Measurements from ENCODE around the gene SRSF4. TPM values are rescaled to one million over a fixed set of nuclear protein-coding genes. Genes with fewer than 3 reads are reported as not detected.

The SRSF4 gene
- total and polyA plus RNA-seq, 9 of the 15 experiments (the other 6 are each of a cell fraction or from before 2014, with no cell fraction given): 15.9 to 132 (median 82.0) TPM

DNA sequence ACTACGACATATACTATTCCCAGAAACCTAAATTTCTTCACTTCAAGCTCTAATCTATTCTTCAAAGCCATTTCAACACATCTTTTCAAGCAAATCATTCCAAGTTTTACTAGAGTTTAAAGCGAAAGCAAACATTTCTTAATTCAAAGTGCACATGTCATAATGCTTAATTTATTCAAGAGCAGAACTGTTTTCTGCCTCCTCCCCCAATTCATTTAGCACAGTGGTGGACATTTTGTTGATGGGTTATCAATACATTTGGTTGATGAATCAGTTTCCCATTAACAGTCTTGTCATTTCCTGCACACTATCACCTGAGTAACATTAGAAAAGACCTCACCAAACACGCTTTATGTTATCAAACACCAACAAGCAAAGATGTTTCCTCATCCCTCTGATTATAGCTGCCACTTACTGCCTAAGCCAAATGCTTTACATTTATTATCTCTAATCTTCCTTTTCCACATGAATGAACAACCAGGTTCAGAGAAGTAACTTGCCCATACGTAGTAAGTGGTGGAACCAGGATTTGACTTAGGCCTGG is 2.0 kb downstream of the SRSF4 start:
- H3K36me3 ChIP-seq (ENCODE audit: control insufficient read depth, insufficient read depth, low read length): peaks cover 57% of the 10 kb centered on the region
- peaks cover 33% of the 10 kb centered on the region; the same call in 1 of the 2 replicates for H4K20me1 ChIP-seq (replicated peaks; ENCODE audit: control insufficient read depth, insufficient read depth, low read length)
- CTCF ChIA-PET (ENCODE audit: low intra/inter-chr PET ratio): no interaction called here
- TSS peak; percentile 41 for BruUV-seq (replicated peaks)
- WGBS (ENCODE audit: insufficient coverage, low coverage, missing lambda C conversion rate): 8% methylated on average over 4 of the region's 4 CpGs
- peak overlapping the region; percentile 95 for H3K4me3 ChIP-seq
- in situ Hi-C loops (cut with MboI) (loop anchor here (10.0 kb wide), 1 partner anchor 395 kb away; no protein-coding TSS in a partner anchor), intact Hi-C loops (cut with micrococcal nuclease) (loop anchor here (10.0 kb wide), 1 partner anchor 535 kb away; the partner anchor contains the start of genes RNU11 and TAF12)
- peaks cover 4% of the 10 kb centered on the region for H3K9me1 ChIP-seq (ENCODE audit: control insufficient read depth, insufficient read depth, low read length)
- H3K27me3 ChIP-seq (ENCODE audit: control insufficient read depth in 2 of 2, insufficient read depth in 2 of 2, low read length in 2 of 2): no peaks in the 10 kb centered on the region
- peak; percentile 2; the same call in 1 of the 3 replicates for ATAC-seq
- peaks cover 20 to 32% of the 10 kb centered on the region in 2 experiments for H3K4me1 ChIP-seq (replicated peaks in 1 of 2; ENCODE audit: control insufficient read depth in 2 of 2, insufficient read depth in 2 of 2, low read length in 2 of 2)
- peak in 2 of 4 experiments; percentile 52 to 72 for DNase-seq (ENCODE audit: extremely low read depth in 1 of 4, low spot score in 3 of 4)
- H3K79me2 ChIP-seq (ENCODE audit: control insufficient read depth, insufficient read depth, low read length): peaks cover 68% of the 10 kb centered on the region
- no peaks in the 10 kb centered on the region for H3K9me3 ChIP-seq (replicated peaks; ENCODE audit: control insufficient read depth, insufficient read depth, low read depth, low read length)
- H3K27ac ChIP-seq (ENCODE audit: extremely low read depth, low read depth, low read length): peak overlapping the region; percentile 100
- no peak overlapping the region for H2AFZ ChIP-seq (ENCODE audit: low read depth, low read length)
- peak overlapping the region; percentile 5 to 100 for H3K9ac ChIP-seq (ENCODE audit: insufficient read depth in 1 of 2, low read depth in 2 of 2, low read length in 2 of 2)
- peak overlapping the region; percentile 97 for H3K4me2 ChIP-seq (ENCODE audit: insufficient read depth, low read length)
- FAIRE-seq: peak; percentile 67
- POLR2A ChIA-PET: interaction anchor here (0.5 to 7.6 kb wide), 17 partner anchors 10 to 1713 kb away, joined by 3 to 129 read pairs (median 3); partner anchors contain the start of gene RNU11
- TF ChIP-seq, protein P1, sequence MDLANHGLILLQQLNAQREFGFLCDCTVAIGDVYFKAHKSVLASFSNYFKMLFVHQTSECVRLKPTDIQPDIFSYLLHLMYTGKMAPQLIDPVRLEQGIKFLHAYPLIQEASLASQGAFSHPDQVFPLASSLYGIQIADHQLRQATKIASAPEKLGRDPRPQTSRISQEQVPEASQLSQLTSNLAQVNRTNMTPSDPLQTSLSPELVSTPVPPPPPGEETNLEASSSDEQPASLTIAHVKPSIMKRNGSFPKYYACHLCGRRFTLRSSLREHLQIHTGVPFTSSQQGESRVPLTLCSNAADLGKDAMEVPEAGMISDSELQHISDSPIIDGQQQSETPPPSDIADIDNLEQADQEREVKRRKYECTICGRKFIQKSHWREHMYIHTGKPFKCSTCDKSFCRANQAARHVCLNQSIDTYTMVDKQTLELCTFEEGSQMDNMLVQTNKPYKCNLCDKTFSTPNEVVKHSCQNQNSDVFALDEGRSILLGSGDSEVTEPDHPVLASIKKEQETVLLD (IDR thresholded peaks at IDR 0.05): 0 out of 2 replicates have a peak, but pooled peaks have one; percentile 61
- no peak for TF ChIP-seq HMG20B (CRISPR knock-in tag; IDR thresholded peaks at IDR 0.05)
- peak; percentile 70 for TF ChIP-seq NFIC (IDR thresholded peaks at IDR 0.05)
- TF ChIP-seq, protein P2, sequence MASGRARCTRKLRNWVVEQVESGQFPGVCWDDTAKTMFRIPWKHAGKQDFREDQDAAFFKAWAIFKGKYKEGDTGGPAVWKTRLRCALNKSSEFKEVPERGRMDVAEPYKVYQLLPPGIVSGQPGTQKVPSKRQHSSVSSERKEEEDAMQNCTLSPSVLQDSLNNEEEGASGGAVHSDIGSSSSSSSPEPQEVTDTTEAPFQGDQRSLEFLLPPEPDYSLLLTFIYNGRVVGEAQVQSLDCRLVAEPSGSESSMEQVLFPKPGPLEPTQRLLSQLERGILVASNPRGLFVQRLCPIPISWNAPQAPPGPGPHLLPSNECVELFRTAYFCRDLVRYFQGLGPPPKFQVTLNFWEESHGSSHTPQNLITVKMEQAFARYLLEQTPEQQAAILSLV (tag; IDR thresholded peaks at IDR 0.05): no peak
- TF ChIP-seq XRCC4 (IDR thresholded peaks at IDR 0.05; ENCODE audit: extremely low read depth, insufficient read depth, insufficient read length): no peak
- TF ChIP-seq ZNF133 (CRISPR knock-in tag; IDR thresholded peaks at IDR 0.05): no peak
- TF ChIP-seq ZNF174 (CRISPR knock-in tag; IDR thresholded peaks at IDR 0.05): no peak
- TF ChIP-seq HOXB6 (CRISPR knock-in tag; IDR thresholded peaks at IDR 0.05; ENCODE audit: borderline replicate concordance): no peak
- TF ChIP-seq ZNF212 (CRISPR knock-in tag; IDR thresholded peaks at IDR 0.05): no peak
- no peak for TF ChIP-seq ELF2 (CRISPR knock-in tag; IDR thresholded peaks at IDR 0.05)
- peak; percentile 10; the same call in 1 of the 2 replicates for TF ChIP-seq SMARCA5 (IDR thresholded peaks at IDR 0.05)
- TF ChIP-seq SOX6 (IDR thresholded peaks at IDR 0.05): peak; percentile 78
- peak; percentile 65 for TF ChIP-seq SMARCB1 (IDR thresholded peaks at IDR 0.05; ENCODE audit: insufficient read length, low read depth)
- no peak for TF ChIP-seq ZSCAN32 (CRISPR knock-in tag; IDR thresholded peaks at IDR 0.05)
- TF ChIP-seq JUNB (CRISPR knock-in tag; conservative IDR thresholded peaks at IDR 0.05): no peak
- TF ChIP-seq ARID1B (IDR thresholded peaks at IDR 0.05): peak; percentile 92
- TF ChIP-seq GABPB2 (CRISPR knock-in tag; conservative IDR thresholded peaks at IDR 0.05): no peak
- TF ChIP-seq EP300 (IDR thresholded peaks at IDR 0.05; ENCODE audit: low read length): peak; percentile 76; the same call in 1 of the 2 replicates
- peak; percentile 76 for TF ChIP-seq MEIS2 (IDR thresholded peaks at IDR 0.05; ENCODE audit: partially characterized antibody)
- TF ChIP-seq, protein P3, sequence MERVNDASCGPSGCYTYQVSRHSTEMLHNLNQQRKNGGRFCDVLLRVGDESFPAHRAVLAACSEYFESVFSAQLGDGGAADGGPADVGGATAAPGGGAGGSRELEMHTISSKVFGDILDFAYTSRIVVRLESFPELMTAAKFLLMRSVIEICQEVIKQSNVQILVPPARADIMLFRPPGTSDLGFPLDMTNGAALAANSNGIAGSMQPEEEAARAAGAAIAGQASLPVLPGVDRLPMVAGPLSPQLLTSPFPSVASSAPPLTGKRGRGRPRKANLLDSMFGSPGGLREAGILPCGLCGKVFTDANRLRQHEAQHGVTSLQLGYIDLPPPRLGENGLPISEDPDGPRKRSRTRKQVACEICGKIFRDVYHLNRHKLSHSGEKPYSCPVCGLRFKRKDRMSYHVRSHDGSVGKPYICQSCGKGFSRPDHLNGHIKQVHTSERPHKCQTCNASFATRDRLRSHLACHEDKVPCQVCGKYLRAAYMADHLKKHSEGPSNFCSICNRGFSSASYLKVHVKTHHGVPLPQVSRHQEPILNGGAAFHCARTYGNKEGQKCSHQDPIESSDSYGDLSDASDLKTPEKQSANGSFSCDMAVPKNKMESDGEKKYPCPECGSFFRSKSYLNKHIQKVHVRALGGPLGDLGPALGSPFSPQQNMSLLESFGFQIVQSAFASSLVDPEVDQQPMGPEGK (CRISPR knock-in tag; IDR thresholded peaks at IDR 0.05; ENCODE audit: borderline replicate concordance): no peak

Data from K562 (cell line).